IMR-90 (cell line): ENCODE results near the gene VCL. TPM values are rescaled to one million over a fixed set of nuclear protein-coding genes. Genes with fewer than 3 reads are reported as not detected.
"Not testable (repeated sequence)": the region's sequence is repeated elsewhere in the genome, so short reads cannot be mapped to it uniquely, and the experiment has no call there.

Experiments
- ATAC-seq: fragments of 200-7000 bp; cut with Tn5 transposase; 2 replicates; pipeline ENCODE4 v1.9.1; 2020; ENCODE audit warnings: low read depth, mild to moderate bottlenecking, moderate library complexity
- BruUV-seq: library from RNA; stranded (reverse); fragments of 400-500 nt; replicated peaks from 2 replicates; lab custom pipeline; 2021; lab: Mats Ljungman, UMichigan
- CTCF ChIA-PET: fragments of 300-600 bp; formaldehyde crosslinking; extraction: SDS; loops from one replicate; lab custom pipeline; 2021; ENCODE audit warnings: antibody characterized with exemption; lab: Yijun Ruan, JAX
- POLR2A ChIA-PET: fragments of 300-600 bp; sonication (Branson Sonifier 250); formaldehyde crosslinking; loops from one replicate; lab custom pipeline; 2022; ENCODE audit warnings: antibody characterized with exemption; ENCODE audit not compliant: unreplicated experiment; lab: Charles Lee
- DNase-seq: peaks from one replicate; pipeline ENCODE4 v3.0.0; 2013
- H2AFZ ChIP-seq: replicated peaks from 2 replicates; pipeline ENCODE3; 2013; ENCODE audit warnings: low read length, mild to moderate bottlenecking; ENCODE audit not compliant: poor library complexity
- H2AK5ac ChIP-seq: 2 replicates; pipeline ENCODE4 v1.6.1; 2013; ENCODE audit warnings: low read depth, low read length, inconsistent platforms
- H2AK9ac ChIP-seq: replicated peaks from 2 replicates; pipeline ENCODE3; 2013; ENCODE audit warnings: mild to moderate bottlenecking, low read depth, low read length, moderate library complexity; ENCODE audit not compliant: poor library complexity
- H2BK120ac ChIP-seq: 2 replicates; pipeline ENCODE4 v1.6.1; 2013; ENCODE audit warnings: low read depth, low read length, inconsistent platforms
- H2BK15ac ChIP-seq: 3 replicates; pipeline ENCODE4 v1.6.1; 2013; ENCODE audit warnings: low read depth, low read length, inconsistent platforms
- H2BK20ac ChIP-seq: 2 replicates; pipeline ENCODE4 v1.6.1; 2013; ENCODE audit warnings: low read depth, mild to moderate bottlenecking, inconsistent platforms, low read length, moderate library complexity
- H2BK5ac ChIP-seq: 2 replicates; pipeline ENCODE4 v1.6.1; 2013; ENCODE audit warnings: mild to moderate bottlenecking, low read depth, low read length, inconsistent platforms; ENCODE audit not compliant: poor library complexity, severe bottlenecking
- H3K14ac ChIP-seq: replicated peaks from 2 replicates; pipeline ENCODE4 v1.6.1; 2013; ENCODE audit warnings: low read depth, low read length, inconsistent platforms
- H3K18ac ChIP-seq: 2 replicates; pipeline ENCODE4 v1.6.1; 2013; ENCODE audit warnings: low read depth, low read length, control low read depth
- H3K23ac ChIP-seq: 2 replicates; pipeline ENCODE4 v1.6.1; 2013; ENCODE audit warnings: low read depth, low read length, inconsistent platforms
- H3K27ac ChIP-seq: 2 replicates; pipeline ENCODE4 v1.5.1; 2013; ENCODE audit warnings: mild to moderate bottlenecking, control low read depth, low read length; ENCODE audit not compliant: insufficient read depth
- H3K27me3 ChIP-seq: 2 replicates; pipeline ENCODE4 v1.6.1; 2013; ENCODE audit warnings: low read length; ENCODE audit not compliant: control insufficient read depth, insufficient read depth
- H3K36me3 ChIP-seq: 2 replicates; pipeline ENCODE4 v1.6.1; 2013; ENCODE audit warnings: low read length, mixed read lengths; ENCODE audit not compliant: control insufficient read depth, insufficient read depth
- H3K4ac ChIP-seq: 2 replicates; pipeline ENCODE4 v1.6.1; 2013; ENCODE audit warnings: low read depth, low read length, inconsistent platforms
- H3K4me1 ChIP-seq: 2 replicates; pipeline ENCODE4 v1.6.1; 2013; ENCODE audit warnings: low read length, mixed read lengths; ENCODE audit not compliant: control insufficient read depth, insufficient read depth
- H3K4me2 ChIP-seq: 2 replicates; pipeline ENCODE4 v1.6.1; 2013; ENCODE audit warnings: low read depth, mild to moderate bottlenecking, control low read depth, low read length, moderate library complexity
- H3K4me3 ChIP-seq: 2 replicates; pipeline ENCODE4 v1.5.1; 2013; ENCODE audit warnings: low read depth, mild to moderate bottlenecking, control low read depth, low read length, moderate library complexity; ENCODE audit not compliant: insufficient read depth
- H3K56ac ChIP-seq: 2 replicates; pipeline ENCODE4 v1.6.1; 2013; ENCODE audit warnings: low read length, inconsistent platforms; ENCODE audit not compliant: insufficient read depth; ENCODE audit errors: extremely low read depth
- H3K79me1 ChIP-seq, 2 experiments: 2 replicates each; pipeline ENCODE4 v1.6.1; 2013; ENCODE audit warnings: low read length in 2 of 2, inconsistent platforms in 1 of 2, low read depth in 1 of 2
- H3K9ac ChIP-seq: 2 replicates; pipeline ENCODE4 v1.6.1; 2013; ENCODE audit warnings: low read depth, low read length, control low read depth
- H3K9me1 ChIP-seq: 2 replicates; pipeline ENCODE4 v1.6.1; 2013; ENCODE audit warnings: low read length, inconsistent platforms; ENCODE audit not compliant: insufficient read depth
- H3K9me3 ChIP-seq: 2 replicates; pipeline ENCODE4 v1.6.1; 2013; ENCODE audit warnings: low read length; ENCODE audit not compliant: control insufficient read depth, insufficient read depth
- H4K20me1 ChIP-seq: 2 replicates; pipeline ENCODE4 v1.6.1; 2013; ENCODE audit warnings: low read length, inconsistent platforms; ENCODE audit not compliant: insufficient read depth
- H4K5ac ChIP-seq: 2 replicates; pipeline ENCODE4 v1.6.1; 2013; ENCODE audit warnings: mild to moderate bottlenecking, low read depth, low read length, control low read depth
- H4K8ac ChIP-seq, 2 experiments: 2 replicates each; pipeline ENCODE4 v1.6.1; 2013; ENCODE audit warnings: low read depth in 2 of 2, low read length in 2 of 2, control low read depth in 1 of 2, inconsistent platforms in 1 of 2
- H4K91ac ChIP-seq: 2 replicates; pipeline ENCODE4 v1.6.1; 2013; ENCODE audit warnings: low read depth, low read length, inconsistent platforms; ENCODE audit not compliant: insufficient read depth
- BHLHE40 ChIP-seq: fragments of 150-350 bp; IDR thresholded peaks from 2 replicates; pipeline ENCODE4 v1.6.1; 2016; ENCODE audit warnings: mild to moderate bottlenecking, low read depth, low read length
- CHD1 ChIP-seq: IDR thresholded peaks from 2 replicates; pipeline ENCODE4 v1.6.1; 2012; ENCODE audit warnings: low read depth, low read length, improper control_type of control experiment
- MAZ ChIP-seq: IDR thresholded peaks from 2 replicates; pipeline ENCODE4 v1.6.1; 2012; ENCODE audit warnings: low read depth, mild to moderate bottlenecking, low read length, improper control_type of control experiment, moderate library complexity, borderline replicate concordance
- MXI1 ChIP-seq: IDR thresholded peaks from 2 replicates; pipeline ENCODE4 v1.6.1; 2012; ENCODE audit warnings: low read depth, mild to moderate bottlenecking, low read length, moderate library complexity, borderline replicate concordance
- NFE2L2 ChIP-seq: fragments of 150-350 bp; IDR thresholded peaks from 2 replicates; pipeline ENCODE4 v1.6.1; 2016; ENCODE audit warnings: low read depth, mild to moderate bottlenecking, low read length
- WGBS, 2 experiments: methylation state at CpG; one replicate each; pipeline versions ENCODE4 v1.1.5 to v1.1.7; 2013; ENCODE audit warnings: missing lambda C conversion rate in 2 of 2; ENCODE audit not compliant: insufficient read length in 1 of 2; ENCODE audit errors: extremely low coverage in 2 of 2; 5-methylcytosine and 5-hydroxymethylcytosine counted together
- dilution Hi-C: fragments of 300-500 bp; cut with HindIII; formaldehyde crosslinking; loops from one replicate; pipeline ENCODE4 v1.14.3; 2018; ENCODE audit warnings: low sequenced_read_pairs; ENCODE audit not compliant: unreplicated experiment
- in situ Hi-C: fragments of 300-500 bp; cut with MboI; formaldehyde crosslinking; loops from 3 replicates; pipeline ENCODE4 v1.14.3; 2019; ENCODE audit warnings: low sequenced_read_pairs, inconsistent platforms, mixed read lengths
- intact Hi-C: fragments of 100-400 bp; cut with micrococcal nuclease; formaldehyde crosslinking; loops from 2 replicates; pipeline ENCODE4 v1.10.0; 2022
- polyA plus RNA-seq, 3 experiments: library from polyadenylated mRNA; depleted of rRNA; stranded (reverse); fragments of >200 nt; gene quantifications; 2 replicates each; pipeline ENCODE4 v1.2.3, GENCODE V29; 2012; ENCODE audit warnings: low replicate concordance in 1 of 3
- total RNA-seq: library from RNA; depleted of rRNA; stranded (reverse); fragments of >200 nt; gene quantifications from 2 replicates; pipeline ENCODE4 v1.2.3, GENCODE V29; 2012
- TF ChIP-seq, protein P1 (sequence below): fragments of 150-350 bp; IDR thresholded peaks from 2 replicates; pipeline ENCODE4 v1.6.1; 2017; ENCODE audit warnings: mild to moderate bottlenecking, antibody characterized with exemption, low read length, low read depth

VCL gene
- total and polyA plus RNA-seq, 2 of the 4 experiments (the other 2 are of a cell fraction), result 227 to 283 TPM

DNA sequence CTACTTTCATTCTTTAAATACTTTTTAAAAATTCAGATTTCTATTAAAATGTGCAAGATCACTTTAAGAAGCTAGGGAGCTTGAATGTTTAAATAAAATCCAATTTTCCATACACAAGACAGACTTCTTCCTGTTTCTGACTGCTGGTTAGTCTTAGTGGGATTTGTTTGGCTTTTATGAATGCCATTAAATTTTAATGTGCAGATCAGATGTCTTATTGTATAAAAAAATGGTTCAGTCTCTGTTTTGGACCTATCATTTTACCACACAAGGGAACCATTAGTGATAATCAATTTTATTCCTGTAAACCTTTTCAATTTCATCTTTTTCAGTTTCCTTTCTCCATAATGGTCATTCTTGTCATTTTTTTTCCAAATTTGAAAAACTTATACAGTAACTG is 63.2 kb downstream of the VCL start:
- H3K79me1 ChIP-seq, result peaks cover 11 to 66% of the 10 kb centered on the region in 2 experiments; a peak in 3 of 4 replicates
- H3K36me3 ChIP-seq, result peaks cover 24% of the 10 kb centered on the region
- no peaks in the 10 kb centered on the region for H3K27me3 ChIP-seq
- H2AK5ac ChIP-seq, result no peak overlapping the region
- no peak overlapping the region for H2BK20ac ChIP-seq
- H3K56ac ChIP-seq, result no peak overlapping the region
- in situ Hi-C loops (no loop called here), dilution Hi-C loops (no loop called here), intact Hi-C loops (no loop called here)
- ChIA-PET POLR2A (no interaction called here), CTCF (no interaction called here)
- H2BK15ac ChIP-seq, result no peak overlapping the region
- H3K14ac ChIP-seq, result no peak overlapping the region
- H3K4me3 ChIP-seq, result no peak overlapping the region
- H4K91ac ChIP-seq, result no peak overlapping the region
- TF ChIP-seq CHD1 (no peak), MXI1 (no peak), NFE2L2 (no peak), MAZ (no peak), BHLHE40 (no peak)
- TF ChIP-seq, protein P1, sequence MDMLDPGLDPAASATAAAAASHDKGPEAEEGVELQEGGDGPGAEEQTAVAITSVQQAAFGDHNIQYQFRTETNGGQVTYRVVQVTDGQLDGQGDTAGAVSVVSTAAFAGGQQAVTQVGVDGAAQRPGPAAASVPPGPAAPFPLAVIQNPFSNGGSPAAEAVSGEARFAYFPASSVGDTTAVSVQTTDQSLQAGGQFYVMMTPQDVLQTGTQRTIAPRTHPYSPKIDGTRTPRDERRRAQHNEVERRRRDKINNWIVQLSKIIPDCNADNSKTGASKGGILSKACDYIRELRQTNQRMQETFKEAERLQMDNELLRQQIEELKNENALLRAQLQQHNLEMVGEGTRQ, result no peak
- no peak overlapping the region for H2AK9ac ChIP-seq
- H3K9me3 ChIP-seq, result peaks cover 6% of the 10 kb centered on the region
- H4K20me1 ChIP-seq, result peaks cover 81% of the 10 kb centered on the region
- no peak overlapping the region for H4K5ac ChIP-seq
- H2AFZ ChIP-seq, result no peak overlapping the region
- no peak overlapping the region for H3K18ac ChIP-seq
- no peak overlapping the region for H3K23ac ChIP-seq
- ATAC-seq (no peak), DNase-seq (no peak)
- no peak overlapping the region for H3K4ac ChIP-seq
- H4K8ac ChIP-seq, result no peak overlapping the region
- H2BK5ac ChIP-seq, result peak overlapping the region; percentile 37
- H3K4me1 ChIP-seq, result peaks cover 14% of the 10 kb centered on the region
- H3K4me2 ChIP-seq, result no peak overlapping the region
- no peak overlapping the region; the same call in 1 of the 2 replicates for H3K27ac ChIP-seq
- no TSS peak for BruUV-seq
- no peak overlapping the region for H3K9ac ChIP-seq
- H3K9me1 ChIP-seq, result peaks cover 17% of the 10 kb centered on the region
- H2BK120ac ChIP-seq, result no peak overlapping the region

DNA sequence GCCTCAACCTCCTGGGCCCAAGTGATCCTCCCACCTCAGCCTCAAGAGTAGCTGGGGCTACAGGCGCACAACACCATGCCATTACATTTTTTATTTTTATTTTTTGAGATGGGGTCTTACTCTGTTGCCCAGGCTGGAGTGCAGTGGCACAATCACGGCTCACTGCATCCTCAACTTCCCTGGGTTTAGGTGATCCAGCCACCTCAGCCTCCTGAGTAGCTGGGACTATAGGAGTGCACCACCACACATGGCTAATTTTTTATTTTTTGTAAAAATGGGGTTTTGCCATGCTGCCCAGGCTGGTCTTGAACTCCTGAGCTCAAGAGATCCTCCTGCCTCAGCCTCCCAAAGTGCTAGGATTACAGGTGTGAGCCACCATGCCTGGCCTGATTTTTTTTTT is 64.1 kb downstream of the VCL start:
- H3K9me3 ChIP-seq, H3K27me3 ChIP-seq, H3K4me3 ChIP-seq, H2AK9ac ChIP-seq, ATAC-seq, H3K23ac ChIP-seq, H3K18ac ChIP-seq, POLR2A ChIA-PET, BruUV-seq, CTCF ChIA-PET, H4K8ac ChIP-seq, H3K4me2 ChIP-seq, dilution Hi-C loops, H3K56ac ChIP-seq, H4K5ac ChIP-seq, H2BK5ac ChIP-seq, H2AK5ac ChIP-seq, DNase-seq, H3K14ac ChIP-seq, H2BK120ac ChIP-seq, H4K91ac ChIP-seq, H2BK20ac ChIP-seq, in situ Hi-C loops, H2BK15ac ChIP-seq, H2AFZ ChIP-seq, H3K4me1 ChIP-seq, H3K9ac ChIP-seq, intact Hi-C loops, H3K4ac ChIP-seq: not testable (repeated sequence)
- Histone ChIP-seq H3K9me1 (peaks cover 14% of the 10 kb centered on the region), H3K79me1 (peaks cover 11 to 58% of the 10 kb centered on the region in 2 experiments; a peak in 2 of 4 replicates), H4K20me1 (peaks cover 78% of the 10 kb centered on the region), H3K27ac (peak overlapping the region; percentile 42; the same call in 1 of the 2 replicates), H3K36me3 (peaks cover 26% of the 10 kb centered on the region)
- WGBS, 2 experiments, result no CpG with 5 or more reads among the region's 2 CpGs
